Esophagus squamous epithelium (tissue), 4 donors: ENCODE data around the gene DISP3.

ENCODE experiments used
- POLR2A ChIP-seq, 4 donors: fragments of 450-650 bp; IDR thresholded peaks; one replicate each; pipeline ENCODE4 v1.6.1; 2017; ENCODE audit warnings: antibody characterized with exemption in 4 of 4, mild to moderate bottlenecking in 4 of 4, moderate library complexity in 3 of 4
- TF ChIP-seq, protein P1 (sequence below), 6 experiments: fragments of 450-650 bp in 4 of 6; fragments of 200-600 bp in 2 of 6; sonication (generic) in 2 of 6; IDR thresholded peaks; one replicate each; pipeline ENCODE4 v1.5.1; 2016 to 2019; ENCODE audit warnings: antibody characterized with exemption in 6 of 6, mild to moderate bottlenecking in 4 of 6, moderate library complexity in 4 of 6

- TF ChIP-seq, protein P1, sequence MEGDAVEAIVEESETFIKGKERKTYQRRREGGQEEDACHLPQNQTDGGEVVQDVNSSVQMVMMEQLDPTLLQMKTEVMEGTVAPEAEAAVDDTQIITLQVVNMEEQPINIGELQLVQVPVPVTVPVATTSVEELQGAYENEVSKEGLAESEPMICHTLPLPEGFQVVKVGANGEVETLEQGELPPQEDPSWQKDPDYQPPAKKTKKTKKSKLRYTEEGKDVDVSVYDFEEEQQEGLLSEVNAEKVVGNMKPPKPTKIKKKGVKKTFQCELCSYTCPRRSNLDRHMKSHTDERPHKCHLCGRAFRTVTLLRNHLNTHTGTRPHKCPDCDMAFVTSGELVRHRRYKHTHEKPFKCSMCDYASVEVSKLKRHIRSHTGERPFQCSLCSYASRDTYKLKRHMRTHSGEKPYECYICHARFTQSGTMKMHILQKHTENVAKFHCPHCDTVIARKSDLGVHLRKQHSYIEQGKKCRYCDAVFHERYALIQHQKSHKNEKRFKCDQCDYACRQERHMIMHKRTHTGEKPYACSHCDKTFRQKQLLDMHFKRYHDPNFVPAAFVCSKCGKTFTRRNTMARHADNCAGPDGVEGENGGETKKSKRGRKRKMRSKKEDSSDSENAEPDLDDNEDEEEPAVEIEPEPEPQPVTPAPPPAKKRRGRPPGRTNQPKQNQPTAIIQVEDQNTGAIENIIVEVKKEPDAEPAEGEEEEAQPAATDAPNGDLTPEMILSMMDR (IDR thresholded peaks at IDR 0.05), result no peak
- no peak for TF ChIP-seq POLR2A (IDR thresholded peaks at IDR 0.05)
Measured at GRCh38 chr1:11466416-11466815, 12.5 kb upstream of the DISP3 start.
